Measurements from ENCODE around the gene GDF7.

- TF ChIP-seq EZH2 (IDR thresholded peaks at IDR 0.05) (no peak), CBX3 (IDR thresholded peaks at IDR 0.05; ENCODE audit: low read depth) (no peak), JUND (IDR thresholded peaks at IDR 0.05) (no peak), POLR2A (IDR thresholded peaks at IDR 0.05; ENCODE audit: borderline replicate concordance, extremely low read depth, insufficient read depth, insufficient read length) (no peak), CEBPB (IDR thresholded peaks at IDR 0.05; ENCODE audit: low read depth) (no peak), POLR2AphosphoS5 (IDR thresholded peaks at IDR 0.05; ENCODE audit: low read depth, low read length) (no peak), SRF (IDR thresholded peaks at IDR 0.05; ENCODE audit: low read depth) (no peak), EZH2phosphoT487 (IDR thresholded peaks at IDR 0.05; ENCODE audit: borderline replicate concordance) (no peak), RAD21 (IDR thresholded peaks at IDR 0.05; ENCODE audit: low read depth) (no peak), ZNF274 (IDR thresholded peaks at IDR 0.05; ENCODE audit: low read depth, low read length) (no peak)
- TF ChIP-seq, protein P1, sequence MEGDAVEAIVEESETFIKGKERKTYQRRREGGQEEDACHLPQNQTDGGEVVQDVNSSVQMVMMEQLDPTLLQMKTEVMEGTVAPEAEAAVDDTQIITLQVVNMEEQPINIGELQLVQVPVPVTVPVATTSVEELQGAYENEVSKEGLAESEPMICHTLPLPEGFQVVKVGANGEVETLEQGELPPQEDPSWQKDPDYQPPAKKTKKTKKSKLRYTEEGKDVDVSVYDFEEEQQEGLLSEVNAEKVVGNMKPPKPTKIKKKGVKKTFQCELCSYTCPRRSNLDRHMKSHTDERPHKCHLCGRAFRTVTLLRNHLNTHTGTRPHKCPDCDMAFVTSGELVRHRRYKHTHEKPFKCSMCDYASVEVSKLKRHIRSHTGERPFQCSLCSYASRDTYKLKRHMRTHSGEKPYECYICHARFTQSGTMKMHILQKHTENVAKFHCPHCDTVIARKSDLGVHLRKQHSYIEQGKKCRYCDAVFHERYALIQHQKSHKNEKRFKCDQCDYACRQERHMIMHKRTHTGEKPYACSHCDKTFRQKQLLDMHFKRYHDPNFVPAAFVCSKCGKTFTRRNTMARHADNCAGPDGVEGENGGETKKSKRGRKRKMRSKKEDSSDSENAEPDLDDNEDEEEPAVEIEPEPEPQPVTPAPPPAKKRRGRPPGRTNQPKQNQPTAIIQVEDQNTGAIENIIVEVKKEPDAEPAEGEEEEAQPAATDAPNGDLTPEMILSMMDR (IDR thresholded peaks at IDR 0.05 in 2 of 3, conservative IDR thresholded peaks at IDR 0.05 in 1 of 3; ENCODE audit: borderline replicate concordance in 1 of 3, insufficient read depth in 1 of 3, low read depth in 2 of 3, low read length in 2 of 3): no peak
Measured at GRCh38 chr2:20620696-20621365, 46.1 kb upstream of the GDF7 start.
